ENCODE measurements around the gene ZMYND8. TPM values are rescaled to one million over a fixed set of nuclear protein-coding genes. Genes with fewer than 3 reads are reported as not detected.

The ZMYND8 gene
- total RNA-seq, 3 donors from 2014 or later, result 62.1 to 64.9 (median 62.1) TPM

DNA sequence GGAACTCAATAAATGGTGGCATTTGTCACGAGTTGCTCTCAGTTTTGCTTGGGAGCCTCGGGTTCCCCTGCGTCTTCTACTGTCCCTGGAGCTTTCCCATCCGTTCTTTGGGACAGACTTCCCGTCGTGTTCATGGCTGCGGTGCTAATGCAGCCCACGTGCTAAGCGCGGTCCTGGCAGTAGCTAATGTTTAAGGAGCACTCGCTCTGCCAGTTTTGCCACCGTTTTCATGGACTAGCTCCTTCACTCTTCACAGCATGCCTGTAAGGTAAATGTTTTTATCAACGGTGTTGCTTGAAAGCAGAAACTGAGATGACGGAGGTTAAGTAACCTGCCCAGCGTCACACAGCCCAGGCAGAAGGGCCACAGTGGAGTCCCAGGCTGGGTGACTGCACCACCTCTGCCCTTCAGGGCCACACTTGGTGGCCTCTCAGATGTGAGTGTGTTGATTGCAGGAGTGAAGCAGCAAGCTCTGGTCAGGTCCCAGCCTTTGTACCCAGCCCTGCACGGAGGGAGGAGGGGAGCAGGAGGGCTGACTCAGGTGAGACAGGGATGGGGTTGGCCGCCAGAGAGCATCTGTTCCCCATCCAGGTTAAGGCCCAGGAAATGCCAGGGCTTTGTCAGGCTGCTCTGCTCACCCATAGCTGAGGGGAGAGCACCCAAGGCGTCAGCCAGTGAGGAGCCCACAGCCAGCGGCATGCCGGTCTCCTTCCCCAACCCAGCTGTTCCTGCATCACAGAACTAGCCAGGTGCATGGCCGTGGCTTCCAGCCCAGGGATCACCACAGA is 181.8 kb downstream of the ZMYND8 start:
- DNase-seq, result no peak
- Histone ChIP-seq H3K4me3 (no peak overlapping the region), H3K4me1 (ENCODE audit: low read depth) (no peaks in the 10 kb centered on the region), H3K36me3 (ENCODE audit: low read depth) (no peaks in the 10 kb centered on the region), H3K9me3 (no peaks in the 10 kb centered on the region)
- TF ChIP-seq, protein P1, sequence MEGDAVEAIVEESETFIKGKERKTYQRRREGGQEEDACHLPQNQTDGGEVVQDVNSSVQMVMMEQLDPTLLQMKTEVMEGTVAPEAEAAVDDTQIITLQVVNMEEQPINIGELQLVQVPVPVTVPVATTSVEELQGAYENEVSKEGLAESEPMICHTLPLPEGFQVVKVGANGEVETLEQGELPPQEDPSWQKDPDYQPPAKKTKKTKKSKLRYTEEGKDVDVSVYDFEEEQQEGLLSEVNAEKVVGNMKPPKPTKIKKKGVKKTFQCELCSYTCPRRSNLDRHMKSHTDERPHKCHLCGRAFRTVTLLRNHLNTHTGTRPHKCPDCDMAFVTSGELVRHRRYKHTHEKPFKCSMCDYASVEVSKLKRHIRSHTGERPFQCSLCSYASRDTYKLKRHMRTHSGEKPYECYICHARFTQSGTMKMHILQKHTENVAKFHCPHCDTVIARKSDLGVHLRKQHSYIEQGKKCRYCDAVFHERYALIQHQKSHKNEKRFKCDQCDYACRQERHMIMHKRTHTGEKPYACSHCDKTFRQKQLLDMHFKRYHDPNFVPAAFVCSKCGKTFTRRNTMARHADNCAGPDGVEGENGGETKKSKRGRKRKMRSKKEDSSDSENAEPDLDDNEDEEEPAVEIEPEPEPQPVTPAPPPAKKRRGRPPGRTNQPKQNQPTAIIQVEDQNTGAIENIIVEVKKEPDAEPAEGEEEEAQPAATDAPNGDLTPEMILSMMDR (IDR thresholded peaks at IDR 0.05), result no peak
- intact Hi-C loops (cut with DNase I, micrococcal nuclease), result no loop called here
- no peak for ATAC-seq

DNA sequence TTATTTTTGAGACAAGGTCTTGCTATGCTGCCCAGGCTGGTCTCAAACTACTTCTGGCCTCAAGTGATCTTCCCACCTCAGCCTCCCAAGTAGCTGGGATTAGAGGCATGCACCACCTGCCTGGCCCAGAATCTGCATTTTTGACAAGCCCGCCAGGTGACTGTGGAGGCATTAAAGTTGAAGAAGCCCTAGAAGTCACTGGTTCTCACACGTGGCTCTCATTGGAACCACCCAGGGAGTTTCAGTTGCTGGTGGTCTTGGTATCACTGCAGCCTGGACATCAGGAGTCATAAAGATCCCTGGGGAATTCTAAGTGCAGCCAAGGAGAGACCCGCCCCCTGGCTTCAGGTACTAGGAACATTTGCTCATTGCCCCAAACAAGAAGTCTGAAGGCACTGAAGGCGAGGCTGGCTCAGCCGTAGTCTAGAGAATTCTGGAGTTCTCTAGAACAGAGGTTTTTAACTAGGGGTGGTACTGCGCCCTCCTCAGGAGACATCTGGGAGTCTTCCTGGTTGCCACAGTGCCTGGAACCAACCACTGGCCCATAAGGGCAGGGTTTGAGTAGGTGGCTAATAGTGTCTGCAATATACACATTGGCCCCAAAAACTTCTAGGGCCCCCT is 182.8 kb downstream of the ZMYND8 start:
- H3K9me3 ChIP-seq, result no peaks in the 10 kb centered on the region
- ATAC-seq (no peak), DNase-seq (no peak)
- intact Hi-C loops (cut with DNase I, micrococcal nuclease), result no loop called here
- no peaks in the 10 kb centered on the region for H3K4me1 ChIP-seq (ENCODE audit: low read depth)
- no peaks in the 10 kb centered on the region for H3K36me3 ChIP-seq (ENCODE audit: low read depth)
- TF ChIP-seq, protein P1 (IDR thresholded peaks at IDR 0.05), result no peak
- H3K4me3 ChIP-seq, result no peak overlapping the region

DNA sequence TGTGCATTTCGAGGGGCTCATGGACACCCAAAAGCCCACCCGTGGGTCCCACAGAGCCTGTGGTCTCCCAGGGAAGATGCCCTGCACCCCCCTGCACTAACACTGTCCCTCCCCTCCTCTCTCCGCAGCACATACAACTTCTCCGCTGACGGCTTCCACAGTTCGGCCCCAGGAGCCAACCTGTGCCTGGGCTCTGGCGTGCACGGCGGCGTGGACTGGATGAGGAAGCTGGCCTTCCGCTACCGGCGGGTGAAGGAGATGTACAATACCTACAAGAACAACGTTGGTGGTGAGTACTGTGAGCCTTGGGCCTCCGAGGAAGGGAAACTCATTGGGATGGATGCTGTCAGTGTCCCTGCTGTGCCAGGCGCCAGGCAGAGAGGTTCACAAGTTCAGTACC is 183.9 kb downstream of the ZMYND8 start:
- H3K4me3 ChIP-seq, result no peak overlapping the region
- ATAC-seq, result no peak
- no peaks in the 10 kb centered on the region for H3K9me3 ChIP-seq
- DNase-seq, result no peak
- H3K4me1 ChIP-seq (ENCODE audit: low read depth), result no peaks in the 10 kb centered on the region
- H3K36me3 ChIP-seq (ENCODE audit: low read depth), result no peaks in the 10 kb centered on the region
- intact Hi-C loops (cut with DNase I, micrococcal nuclease), result no loop called here
- TF ChIP-seq, protein P1 (IDR thresholded peaks at IDR 0.05), result no peak

DNA sequence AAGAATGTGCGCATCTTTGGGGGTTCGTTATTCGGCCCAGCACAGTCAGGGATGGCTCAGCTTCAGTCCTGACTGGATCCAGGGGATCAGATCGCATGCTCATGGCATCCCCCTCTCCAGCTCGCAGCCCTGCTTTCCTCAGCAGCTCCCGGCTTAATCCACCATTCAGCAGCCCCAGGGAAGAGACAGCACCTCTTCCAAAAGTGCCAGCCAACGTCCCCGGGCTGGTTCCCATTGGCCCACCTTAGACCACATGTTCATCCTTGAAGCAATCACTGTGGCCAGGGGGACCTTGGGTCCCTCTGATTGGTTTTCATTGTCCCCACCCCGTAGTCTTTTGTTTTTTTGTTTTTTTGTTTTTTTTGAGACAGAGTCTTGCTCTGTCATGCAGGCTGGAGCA is 188.7 kb downstream of the ZMYND8 start:
- ATAC-seq (no peak), DNase-seq (no peak)
- H3K36me3 ChIP-seq (ENCODE audit: low read depth), result no peaks in the 10 kb centered on the region
- intact Hi-C loops (cut with DNase I, micrococcal nuclease), result no loop called here
- H3K9me3 ChIP-seq, result no peaks in the 10 kb centered on the region
- H3K4me1 ChIP-seq (ENCODE audit: low read depth), result no peaks in the 10 kb centered on the region
- TF ChIP-seq, protein P1 (IDR thresholded peaks at IDR 0.05), result no peak
- H3K4me3 ChIP-seq, result no peak overlapping the region

DNA sequence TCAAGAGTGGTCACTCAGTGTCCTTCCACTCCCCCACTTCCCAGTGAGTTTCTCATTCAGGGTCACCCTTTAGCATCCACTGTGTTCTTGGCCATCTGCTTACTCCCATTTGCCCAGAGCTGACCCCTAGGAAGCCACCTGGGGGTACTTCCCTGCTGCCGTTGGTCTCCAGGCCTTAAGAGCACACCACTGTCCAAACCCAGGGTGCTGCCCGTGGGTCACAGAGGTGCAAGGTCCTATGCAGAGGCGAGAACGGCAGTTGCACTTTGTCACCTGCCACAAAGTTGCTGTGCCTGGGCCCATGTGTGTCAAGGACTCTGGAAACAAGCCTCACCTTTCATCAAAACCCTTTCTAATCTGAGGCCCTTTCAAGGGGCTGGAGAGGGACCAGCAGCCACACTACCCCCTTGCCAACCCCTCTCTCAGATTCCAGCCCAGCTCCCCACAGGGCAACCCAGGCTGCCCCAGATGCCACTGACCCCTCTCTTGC is 191.1 kb downstream of the ZMYND8 start:
- Histone ChIP-seq H3K36me3 (ENCODE audit: low read depth) (no peaks in the 10 kb centered on the region), H3K4me3 (no peak overlapping the region), H3K9me3 (no peaks in the 10 kb centered on the region), H3K4me1 (ENCODE audit: low read depth) (no peaks in the 10 kb centered on the region)
- DNase-seq (no peak), ATAC-seq (no peak)
- intact Hi-C loops (cut with DNase I, micrococcal nuclease), result no loop called here
- TF ChIP-seq, protein P1 (IDR thresholded peaks at IDR 0.05), result no peak
